A549 (cell line): ENCODE data around the gene RAB4B. TPM values are rescaled to one million over a fixed set of nuclear protein-coding genes. Genes with fewer than 3 reads are reported as not detected.

ENCODE experiments used
- ATAC-seq, 2 experiments: fragments of 200-7000 bp in 1 of 2; fragments of >200 bp in 1 of 2; cut with Nextera tagmentation in 1 of 2; cut with Tn5 transposase in 1 of 2; 3 replicates each; pipeline versions ENCODE4 v1.8.0 to v1.9.1; 2018 to 2020; ENCODE audit warnings: mild to moderate bottlenecking in 1 of 2, moderate library complexity in 1 of 2
- CTCF ChIA-PET: fragments of 300-600 bp; sonication (Branson Sonifier 250); formaldehyde crosslinking; extraction: SDS; loops from one replicate; lab custom pipeline; 2021; ENCODE audit warnings: antibody characterized with exemption, inconsistent platforms; lab: Yijun Ruan, JAX
- POLR2A ChIA-PET: fragments of 350-600 bp; formaldehyde crosslinking; extraction: SDS; loops from one replicate; lab custom pipeline; 2021; ENCODE audit warnings: antibody characterized with exemption, inconsistent platforms; lab: Yijun Ruan, JAX
- DNase-seq, 2 experiments: peaks; one replicate each; pipeline versions ENCODE4 v3.0.0 to v3.0.0-alpha.2; 2011 to 2016; ENCODE audit warnings: low read depth in 1 of 2, low spot score in 1 of 2
- FAIRE-seq: peaks from 2 replicates; lab custom pipeline; 2011; peaks lifted over from hg19 to GRCh38; lab: Jason Lieb, UNC
- H3K27ac ChIP-seq, 2 experiments: fragments of >200 bp; sonication (Bioruptor Twin); formaldehyde crosslinking; 3 replicates each; pipeline ENCODE4 v1.5.1; 2016 to 2017
- H3K4me1 ChIP-seq: fragments of >200 bp; sonication (Bioruptor Twin); formaldehyde crosslinking; 3 replicates; pipeline ENCODE4 v1.6.1; 2016
- H3K4me2 ChIP-seq: fragments of >200 bp; sonication (Bioruptor Twin); formaldehyde crosslinking; 3 replicates; pipeline ENCODE4 v1.6.1; 2016
- H3K4me3 ChIP-seq: fragments of >200 bp; sonication (Bioruptor Twin); formaldehyde crosslinking; 3 replicates; pipeline ENCODE4 v1.5.1; 2016
- H3K9me3 ChIP-seq: fragments of >200 bp; sonication (Bioruptor Twin); formaldehyde crosslinking; 3 replicates; pipeline ENCODE4 v1.6.1; 2016
- EHMT2 ChIP-seq: fragments of 200-600 bp; sonication (generic); IDR thresholded peaks from 2 replicates; pipeline ENCODE4 v1.6.1; 2016; ENCODE audit warnings: antibody characterized with exemption, low read depth, mild to moderate bottlenecking, moderate library complexity
- EP300 ChIP-seq, 2 experiments: fragments of >200 bp; sonication (Bioruptor Twin); formaldehyde crosslinking; IDR thresholded peaks; 2 replicates in 1 of 2; 3 replicates in 1 of 2; pipeline ENCODE4 v1.6.1; 2016 to 2017
- FOSB ChIP-seq: fragments of 250-450 bp; sonication (Bioruptor Pico); IDR thresholded peaks from 2 replicates; pipeline ENCODE4 v1.5.0; 2020; ENCODE audit warnings: mild to moderate bottlenecking, moderate library complexity
- FOXS1 ChIP-seq: fragments of 250-450 bp; sonication (Bioruptor Pico); IDR thresholded peaks from 2 replicates; pipeline ENCODE4 v1.5.0; 2020; ENCODE audit warnings: mild to moderate bottlenecking, moderate library complexity
- HOXB13 ChIP-seq: fragments of 250-450 bp; sonication (Bioruptor Pico); IDR thresholded peaks from 2 replicates; pipeline ENCODE4 v1.5.0; 2020; ENCODE audit warnings: low read depth, mild to moderate bottlenecking, moderate library complexity
- NFE2L2 ChIP-seq: fragments of 150-350 bp; conservative IDR thresholded peaks from 2 replicates; pipeline ENCODE4 v1.6.1; 2014; ENCODE audit warnings: low read length
- NR3C1 ChIP-seq: fragments of >200 bp; sonication (Bioruptor Twin); formaldehyde crosslinking; IDR thresholded peaks from 3 replicates; pipeline ENCODE4 v1.6.1; 2017
- PHF8 ChIP-seq: fragments of 200-600 bp; sonication (generic); IDR thresholded peaks from 2 replicates; pipeline ENCODE4 v1.6.1; 2016; ENCODE audit warnings: low read depth, mild to moderate bottlenecking, antibody characterized with exemption, moderate library complexity, borderline replicate concordance
- ZC3H11A ChIP-seq: fragments of 450-650 bp; IDR thresholded peaks from 2 replicates; pipeline ENCODE4 v1.6.1; 2014; ENCODE audit warnings: antibody characterized with exemption, mild to moderate bottlenecking
- WGBS: methylation state at CpG from one replicate; pipeline ENCODE4 v1.1.6; 2017; ENCODE audit errors: missing lambda C conversion rate; 5-methylcytosine and 5-hydroxymethylcytosine counted together
- polyA plus RNA-seq, 4 experiments: library from polyadenylated mRNA; depleted of rRNA in 3 of 4; stranded (reverse); fragments of >200 nt; fragmentation: RNase III in 1 of 4; extraction: RNeasy Plus Mini Kit Qiagen cat#74134 plus additional on column Dnase treatment in 1 of 4; gene quantifications; 2 replicates in 3 of 4; 3 replicates in 1 of 4; pipeline ENCODE4 v1.2.3, GENCODE V29; 2011 to 2017
- TF ChIP-seq, protein P1 (sequence below): fragments of >200 bp; sonication (Bioruptor Twin); formaldehyde crosslinking; IDR thresholded peaks from 3 replicates; pipeline ENCODE4 v1.6.1; 2016
- TF ChIP-seq, protein P2 (sequence below): fragments of 200-600 bp; sonication (generic); IDR thresholded peaks from 2 replicates; pipeline ENCODE4 v1.6.1; 2016; ENCODE audit warnings: antibody characterized with exemption, mild to moderate bottlenecking, moderate library complexity

The RAB4B gene
- polyA plus RNA-seq, 2 of the 4 experiments (the other 2 are of a cell fraction), result 20.7 to 22.9 TPM

GRCh38 chr19:40800997-40801377, 22.9 kb downstream of the RAB4B start (continued):
- TF ChIP-seq, protein P1, sequence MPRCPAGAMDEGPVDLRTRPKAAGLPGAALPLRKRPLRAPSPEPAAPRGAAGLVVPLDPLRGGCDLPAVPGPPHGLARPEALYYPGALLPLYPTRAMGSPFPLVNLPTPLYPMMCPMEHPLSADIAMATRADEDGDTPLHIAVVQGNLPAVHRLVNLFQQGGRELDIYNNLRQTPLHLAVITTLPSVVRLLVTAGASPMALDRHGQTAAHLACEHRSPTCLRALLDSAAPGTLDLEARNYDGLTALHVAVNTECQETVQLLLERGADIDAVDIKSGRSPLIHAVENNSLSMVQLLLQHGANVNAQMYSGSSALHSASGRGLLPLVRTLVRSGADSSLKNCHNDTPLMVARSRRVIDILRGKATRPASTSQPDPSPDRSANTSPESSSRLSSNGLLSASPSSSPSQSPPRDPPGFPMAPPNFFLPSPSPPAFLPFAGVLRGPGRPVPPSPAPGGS, result no peak
- TF ChIP-seq NFE2L2, result no peak
- no peak for TF ChIP-seq HOXB13 (CRISPR knock-in tag)
- TF ChIP-seq, protein P2, sequence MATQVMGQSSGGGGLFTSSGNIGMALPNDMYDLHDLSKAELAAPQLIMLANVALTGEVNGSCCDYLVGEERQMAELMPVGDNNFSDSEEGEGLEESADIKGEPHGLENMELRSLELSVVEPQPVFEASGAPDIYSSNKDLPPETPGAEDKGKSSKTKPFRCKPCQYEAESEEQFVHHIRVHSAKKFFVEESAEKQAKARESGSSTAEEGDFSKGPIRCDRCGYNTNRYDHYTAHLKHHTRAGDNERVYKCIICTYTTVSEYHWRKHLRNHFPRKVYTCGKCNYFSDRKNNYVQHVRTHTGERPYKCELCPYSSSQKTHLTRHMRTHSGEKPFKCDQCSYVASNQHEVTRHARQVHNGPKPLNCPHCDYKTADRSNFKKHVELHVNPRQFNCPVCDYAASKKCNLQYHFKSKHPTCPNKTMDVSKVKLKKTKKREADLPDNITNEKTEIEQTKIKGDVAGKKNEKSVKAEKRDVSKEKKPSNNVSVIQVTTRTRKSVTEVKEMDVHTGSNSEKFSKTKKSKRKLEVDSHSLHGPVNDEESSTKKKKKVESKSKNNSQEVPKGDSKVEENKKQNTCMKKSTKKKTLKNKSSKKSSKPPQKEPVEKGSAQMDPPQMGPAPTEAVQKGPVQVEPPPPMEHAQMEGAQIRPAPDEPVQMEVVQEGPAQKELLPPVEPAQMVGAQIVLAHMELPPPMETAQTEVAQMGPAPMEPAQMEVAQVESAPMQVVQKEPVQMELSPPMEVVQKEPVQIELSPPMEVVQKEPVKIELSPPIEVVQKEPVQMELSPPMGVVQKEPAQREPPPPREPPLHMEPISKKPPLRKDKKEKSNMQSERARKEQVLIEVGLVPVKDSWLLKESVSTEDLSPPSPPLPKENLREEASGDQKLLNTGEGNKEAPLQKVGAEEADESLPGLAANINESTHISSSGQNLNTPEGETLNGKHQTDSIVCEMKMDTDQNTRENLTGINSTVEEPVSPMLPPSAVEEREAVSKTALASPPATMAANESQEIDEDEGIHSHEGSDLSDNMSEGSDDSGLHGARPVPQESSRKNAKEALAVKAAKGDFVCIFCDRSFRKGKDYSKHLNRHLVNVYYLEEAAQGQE, result no peak

GRCh38 chr19:40801426-40802299, 23.6 kb downstream of the RAB4B start:
- ATAC-seq (no peak), FAIRE-seq (peak; percentile 13), DNase-seq (no peak)
- Histone ChIP-seq H3K4me1 (peaks cover 59% of the 10 kb centered on the region), H3K27ac (peak overlapping the region in 1 of 2 experiments; percentile 20; a peak in 1 of 6 replicates), H3K4me2 (peak overlapping the region; percentile 96), H3K4me3 (no peak overlapping the region), H3K9me3 (no peaks in the 10 kb centered on the region)
- CTCF ChIA-PET, result interaction anchor here (0.6 to 15.7 kb wide), 9 partner anchors 12 to 629 kb away, joined by 3 to 162 read pairs (median 5); partner anchors contain the start of gene RAB4B
- POLR2A ChIA-PET, result interaction anchor here (0.6 to 1.5 kb wide), 4 partner anchors 24 to 463 kb away, joined by 3 to 12 read pairs (median 6); partner anchors contain the start of genes ACTMAP and RAB4B
- WGBS, result 85% methylated on average over 13 of the region's 13 CpGs
- no peak for TF ChIP-seq NFE2L2
- no peak for TF ChIP-seq ZC3H11A
- TF ChIP-seq FOSB, result no peak
- TF ChIP-seq, protein P2, result no peak
- no peak for TF ChIP-seq PHF8
- no peak for TF ChIP-seq NR3C1
- no peak for TF ChIP-seq EHMT2
- TF ChIP-seq FOXS1 (CRISPR knock-in tag), result no peak
- no peak for TF ChIP-seq EP300 (IDR thresholded peaks at IDR 0.05)
